ENCODE measurements around the gene MAP3K2. TPM values are rescaled to one million over a fixed set of nuclear protein-coding genes. Genes with fewer than 3 reads are reported as not detected.
A peak's percentile ranks its signal among the peaks of the same experiment; 100 is the strongest.

The MAP3K2 gene
- total RNA-seq, 2 donors from 2014 or later = 61.6 to 63.8 TPM

- H3K27ac ChIP-seq = peak overlapping the region; percentile 87 to 88
- no peaks in the 10 kb centered on the region for H3K9me3 ChIP-seq
- H3K36me3 ChIP-seq = no peaks in the 10 kb centered on the region
- intact Hi-C loops (cut with DNase I) = loop anchor here (10.0 kb wide), 2 partner anchors 266 to 304 kb away; partner anchors contain the start of genes BIN1 and LIMS2
- no peaks in the 10 kb centered on the region for H3K4me1 ChIP-seq (replicated peaks)
- TF ChIP-seq POLR2AphosphoS5 (IDR thresholded peaks at IDR 0.05) = no peak
- no peak for TF ChIP-seq CTCF (IDR thresholded peaks at IDR 0.05)
- TF ChIP-seq POLR2A (IDR thresholded peaks at IDR 0.05) = no peak
- H3K27me3 ChIP-seq (replicated peaks; ENCODE audit: insufficient read depth) = no peaks in the 10 kb centered on the region
- no peak overlapping the region for H3K4me3 ChIP-seq
- DNase-seq (ENCODE audit: low spot score) = no peak
- 90% methylated on average over 10 of the region's 10 CpGs for WGBS
These were observed 21.0 kb upstream of the MAP3K2 start for GRCh38 chr2:127408807-127409099.

GRCh38 chr2:127408004-127408806, 20.4 kb upstream of the MAP3K2 start:
- peak overlapping the region; percentile 43 to 47 for H3K4me3 ChIP-seq
- H3K9me3 ChIP-seq = no peaks in the 10 kb centered on the region
- DNase-seq (ENCODE audit: low spot score) = peak; percentile 85
- H3K27me3 ChIP-seq (replicated peaks; ENCODE audit: insufficient read depth) = no peaks in the 10 kb centered on the region
- H3K27ac ChIP-seq = peak overlapping the region; percentile 87 to 88
- no peaks in the 10 kb centered on the region for H3K4me1 ChIP-seq (replicated peaks)
- 15% methylated on average over 24 of the region's 75 CpGs for WGBS
- TF ChIP-seq CTCF (IDR thresholded peaks at IDR 0.05) = peak in 2 of 4 experiments; percentile 9 to 39
- peak; percentile 60 for TF ChIP-seq POLR2A (IDR thresholded peaks at IDR 0.05)
- TF ChIP-seq POLR2AphosphoS5 (IDR thresholded peaks at IDR 0.05) = peak; percentile 23
- no peaks in the 10 kb centered on the region for H3K36me3 ChIP-seq
- intact Hi-C loops (cut with DNase I) = loop anchor here (10.0 kb wide), 2 partner anchors 267 to 303 kb away; partner anchors contain the start of genes BIN1 and LIMS2

GRCh38 chr2:127407661-127408003, 19.9 kb upstream of the MAP3K2 start:
- Histone ChIP-seq H3K4me1 (replicated peaks) (no peaks in the 10 kb centered on the region), H3K27ac (peak overlapping the region; percentile 87 to 88), H3K9me3 (no peaks in the 10 kb centered on the region), H3K27me3 (replicated peaks; ENCODE audit: insufficient read depth) (no peaks in the 10 kb centered on the region), H3K4me3 (peak overlapping the region; percentile 43 to 47), H3K36me3 (no peaks in the 10 kb centered on the region)
- TF ChIP-seq CTCF (IDR thresholded peaks at IDR 0.05) = no peak
- TF ChIP-seq POLR2AphosphoS5 (IDR thresholded peaks at IDR 0.05) = no peak
- no peak for TF ChIP-seq POLR2A (IDR thresholded peaks at IDR 0.05)
- DNase-seq (ENCODE audit: low spot score) = no peak
- WGBS = 10% methylated on average over 4 of the region's 6 CpGs
- intact Hi-C loops (cut with DNase I) = loop anchor here (10.0 kb wide), 2 partner anchors 267 to 303 kb away; partner anchors contain the start of genes BIN1 and LIMS2

- no peaks in the 10 kb centered on the region for H3K4me1 ChIP-seq (replicated peaks)
- H3K9me3 ChIP-seq = no peaks in the 10 kb centered on the region
- H3K36me3 ChIP-seq = no peaks in the 10 kb centered on the region
- WGBS = 92% methylated on average over 9 of the region's 9 CpGs
- intact Hi-C loops (cut with DNase I) = loop anchor here (10.0 kb wide), 2 partner anchors 268 to 302 kb away; partner anchors contain the start of genes BIN1 and LIMS2
- H3K4me3 ChIP-seq = no peak overlapping the region
- DNase-seq (ENCODE audit: low spot score) = no peak
- H3K27me3 ChIP-seq (replicated peaks; ENCODE audit: insufficient read depth) = no peaks in the 10 kb centered on the region
- TF ChIP-seq POLR2AphosphoS5 (IDR thresholded peaks at IDR 0.05) (no peak), CTCF (IDR thresholded peaks at IDR 0.05) (no peak)
- peak overlapping the region; percentile 87 to 88 for H3K27ac ChIP-seq
These were observed 19.3 kb upstream of the MAP3K2 start for GRCh38 chr2:127407091-127407490.

DNA sequence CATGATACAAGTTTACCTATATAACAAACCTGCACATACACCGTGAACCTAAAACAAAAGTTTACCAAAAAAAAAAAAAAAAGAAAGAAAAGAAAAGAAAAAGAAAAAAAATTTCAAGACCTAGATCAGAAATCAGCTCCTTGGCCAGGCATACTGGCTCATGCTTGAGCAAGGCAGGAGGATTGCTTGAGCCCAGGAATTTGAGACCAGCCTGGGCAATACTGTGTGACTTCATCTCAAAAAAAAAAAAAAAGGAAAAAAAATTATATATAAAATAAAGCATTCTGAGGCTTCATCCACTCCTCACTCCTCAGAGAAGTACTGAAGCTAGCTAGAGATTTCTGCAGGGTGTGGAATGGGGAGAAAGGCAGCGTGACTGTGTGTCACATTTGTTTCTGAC, 18.7 kb upstream of the MAP3K2 start:
- Histone ChIP-seq H3K27ac (no peak overlapping the region), H3K9me3 (no peaks in the 10 kb centered on the region), H3K4me3 (no peak overlapping the region), H3K27me3 (replicated peaks; ENCODE audit: insufficient read depth) (no peaks in the 10 kb centered on the region), H3K36me3 (no peaks in the 10 kb centered on the region), H3K4me1 (replicated peaks) (no peaks in the 10 kb centered on the region)
- 89% methylated on average over 2 of the region's 2 CpGs for WGBS
- TF ChIP-seq POLR2AphosphoS5 (IDR thresholded peaks at IDR 0.05) = no peak
- no peak for TF ChIP-seq POLR2A (IDR thresholded peaks at IDR 0.05)
- no peak for TF ChIP-seq CTCF (IDR thresholded peaks at IDR 0.05)
- intact Hi-C loops (cut with DNase I) = loop anchor here (10.0 kb wide), 2 partner anchors 268 to 302 kb away; partner anchors contain the start of genes BIN1 and LIMS2
- no peak for DNase-seq (ENCODE audit: low spot score)

All from prostate gland (tissue), 2 donors.